IPS-NIHi11 (cell line): ENCODE data around the gene RHEX.
A peak's percentile ranks its signal among the peaks of the same experiment; 100 is the strongest.
"Not testable (repeated sequence)": the region's sequence is repeated elsewhere in the genome, so short reads cannot be mapped to it uniquely, and the experiment has no call there.

ENCODE experiments used
- DNase-seq: peaks from one replicate; pipeline ENCODE4 v3.0.0; 2012; ENCODE audit warnings: mixed read lengths, low spot score

Gene RHEX, protein sequence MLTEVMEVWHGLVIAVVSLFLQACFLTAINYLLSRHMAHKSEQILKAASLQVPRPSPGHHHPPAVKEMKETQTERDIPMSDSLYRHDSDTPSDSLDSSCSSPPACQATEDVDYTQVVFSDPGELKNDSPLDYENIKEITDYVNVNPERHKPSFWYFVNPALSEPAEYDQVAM

DNA sequence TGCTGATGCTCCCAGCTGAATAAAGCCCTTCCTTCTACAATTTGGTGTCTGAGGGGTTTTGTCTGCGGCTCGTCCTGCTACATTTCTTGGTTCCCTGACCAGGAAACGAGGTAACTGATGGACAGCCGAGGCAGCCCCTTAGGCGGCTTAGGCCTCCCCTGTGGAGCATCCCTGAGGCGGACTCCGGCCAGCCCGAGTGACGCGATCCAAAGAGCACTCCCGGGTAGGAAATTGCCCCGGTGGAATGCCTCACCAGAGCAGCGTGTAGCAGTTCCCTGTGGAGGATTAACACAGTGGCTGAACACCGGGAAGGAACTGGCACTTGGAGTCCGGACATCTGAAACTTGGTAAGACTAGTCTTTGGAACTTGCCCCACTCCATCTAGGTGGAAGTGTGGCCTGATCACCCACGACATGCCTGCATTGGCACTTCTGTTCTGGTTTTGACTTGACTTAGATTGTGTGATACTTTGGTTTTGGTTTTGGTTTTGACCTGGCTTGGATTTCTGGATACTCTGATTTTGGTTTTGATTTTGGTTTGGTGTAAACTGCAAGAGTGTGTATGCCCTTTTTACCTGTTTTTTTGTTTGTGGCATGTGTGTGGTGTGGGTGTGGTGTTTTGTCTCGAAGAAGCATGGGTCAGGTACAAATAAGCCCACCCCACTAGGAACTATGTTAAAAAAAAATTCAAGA, at the start of gene RHEX:
RHEX (plus strand) TSS at position 255 of the 692 bp plus-strand sequence. CDS start 44,656 bp downstream, outside the sequence.
- not testable (repeated sequence) for DNase-seq

DNA sequence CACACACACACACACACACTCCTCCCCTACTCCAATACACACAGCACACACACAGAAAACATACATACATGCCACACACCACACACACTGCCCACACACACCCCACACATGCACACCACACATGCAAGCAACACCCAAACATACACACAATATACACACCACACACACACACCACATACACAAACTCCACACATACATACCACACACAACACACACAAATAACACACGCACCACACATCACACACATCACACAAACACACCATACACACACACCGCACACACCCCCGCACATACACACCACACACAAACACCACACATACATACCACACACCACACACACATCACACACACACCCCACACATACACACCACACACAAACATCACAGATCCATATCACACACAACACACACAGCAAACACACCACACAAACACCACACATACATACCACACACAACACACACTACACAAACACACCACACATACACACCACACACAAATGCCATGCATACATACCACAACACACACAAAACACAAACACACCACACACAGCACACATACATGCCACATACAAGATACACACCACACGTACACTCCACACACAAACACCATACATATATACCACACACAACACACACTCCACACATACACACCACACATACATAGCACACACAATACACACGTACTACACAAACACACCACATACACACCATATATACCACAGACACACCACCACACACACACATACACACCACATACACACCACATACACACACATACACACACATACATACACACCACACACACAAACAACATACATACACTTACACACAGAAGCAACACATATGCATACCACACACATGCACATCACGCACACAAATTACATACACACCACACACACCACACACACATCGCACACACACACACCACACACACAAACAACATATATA, 48.8 kb upstream of the RHEX start:
- DNase-seq, result no peak

DNA sequence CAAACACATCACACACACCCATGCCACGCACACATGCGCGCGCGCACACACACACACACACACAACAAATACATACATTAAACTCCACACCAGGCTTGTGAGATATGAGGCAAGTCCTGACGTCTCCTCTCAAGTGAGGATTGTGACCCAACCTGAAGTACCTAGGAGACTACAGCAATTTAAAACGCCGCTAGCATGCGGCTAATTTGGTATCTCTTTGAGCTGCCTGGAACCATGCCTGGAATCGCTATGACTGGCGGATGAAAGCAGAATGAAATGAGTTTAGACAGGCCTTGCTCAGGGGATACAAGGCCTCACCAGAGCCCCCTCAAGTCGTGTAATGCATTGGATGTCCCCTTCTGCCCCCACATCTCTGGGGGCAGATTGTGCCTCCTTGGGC, 48.1 kb upstream of the RHEX start:
- no peak for DNase-seq

DNA sequence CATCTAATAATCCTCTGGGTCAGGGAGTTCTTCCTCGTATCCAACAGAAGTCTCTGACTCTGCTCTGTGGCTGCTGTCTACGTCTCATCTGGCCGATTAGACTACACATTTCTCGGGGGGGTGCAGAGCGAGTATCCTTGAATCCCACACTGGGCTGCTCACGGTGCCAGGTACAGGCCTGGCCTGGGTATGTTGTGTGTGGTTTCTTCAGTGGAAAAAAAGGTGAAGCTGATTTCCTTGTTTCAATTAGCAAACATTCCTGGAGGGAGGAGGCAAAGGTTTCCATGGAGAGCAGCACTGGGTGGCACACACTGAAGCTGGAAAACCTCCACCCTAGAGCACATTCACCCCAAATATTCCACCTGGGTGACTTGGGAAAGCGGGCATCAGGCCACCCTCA, 47.7 kb upstream of the RHEX start:
- no peak for DNase-seq

DNA sequence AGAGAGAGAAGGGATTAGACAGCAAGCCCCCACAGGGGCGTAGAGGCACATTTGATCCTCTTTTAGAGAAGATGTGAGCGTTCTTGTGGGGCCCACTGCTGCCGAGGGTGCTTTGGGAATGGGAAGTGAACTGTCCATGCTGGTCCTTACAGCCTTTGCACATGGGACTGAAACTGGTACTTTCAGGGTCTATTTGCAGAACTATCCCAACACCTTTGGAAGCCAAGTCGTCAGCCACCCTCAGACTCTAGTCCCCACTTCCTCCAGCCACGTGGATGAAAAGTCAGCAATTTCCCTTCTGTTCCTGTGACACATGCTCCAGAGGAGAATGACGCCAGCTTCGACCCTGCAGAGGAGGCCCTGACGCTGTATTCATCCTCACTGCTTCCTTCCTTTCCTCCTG, 47.2 kb upstream of the RHEX start:
- no peak for DNase-seq

DNA sequence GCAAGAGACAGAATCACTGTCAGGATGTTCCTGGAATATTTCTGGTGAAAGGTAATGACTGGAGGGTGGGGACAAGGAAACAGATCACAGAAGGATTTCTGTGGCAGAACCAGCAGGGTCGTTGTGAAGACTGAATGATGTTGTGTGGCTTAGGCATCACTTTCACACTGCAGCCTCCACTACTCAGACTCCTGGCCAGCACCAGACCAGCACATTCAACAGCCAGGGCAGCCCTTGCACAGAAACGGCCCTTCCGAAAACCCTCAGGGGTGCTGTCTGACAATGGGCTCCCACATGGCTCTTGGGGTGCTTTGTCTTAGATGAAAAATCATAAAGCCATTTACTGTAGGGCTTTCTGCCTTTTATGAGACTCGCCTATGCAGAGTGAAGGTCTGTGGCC, 46.0 kb upstream of the RHEX start:
- no peak for DNase-seq

DNA sequence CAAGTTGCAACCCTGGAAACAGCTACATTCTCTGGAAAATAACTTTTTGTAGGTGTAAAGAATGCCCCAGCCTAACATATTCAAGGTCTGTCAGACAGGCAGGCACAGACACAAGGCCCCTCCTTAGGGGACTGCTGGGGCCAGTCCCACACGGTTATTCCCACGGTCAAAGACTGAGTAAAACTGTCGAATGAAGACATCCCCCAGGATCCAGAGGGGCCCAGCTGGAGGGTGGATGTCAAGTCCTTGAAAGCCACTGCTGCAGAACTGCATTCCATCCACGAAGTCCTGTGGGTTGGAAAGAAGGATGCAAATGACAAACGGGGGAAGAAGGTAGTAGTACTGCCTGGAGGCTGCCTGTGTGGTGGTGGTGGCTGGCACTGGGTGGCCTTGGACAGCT, 42.9 kb upstream of the RHEX start:
- DNase-seq, result no peak

DNA sequence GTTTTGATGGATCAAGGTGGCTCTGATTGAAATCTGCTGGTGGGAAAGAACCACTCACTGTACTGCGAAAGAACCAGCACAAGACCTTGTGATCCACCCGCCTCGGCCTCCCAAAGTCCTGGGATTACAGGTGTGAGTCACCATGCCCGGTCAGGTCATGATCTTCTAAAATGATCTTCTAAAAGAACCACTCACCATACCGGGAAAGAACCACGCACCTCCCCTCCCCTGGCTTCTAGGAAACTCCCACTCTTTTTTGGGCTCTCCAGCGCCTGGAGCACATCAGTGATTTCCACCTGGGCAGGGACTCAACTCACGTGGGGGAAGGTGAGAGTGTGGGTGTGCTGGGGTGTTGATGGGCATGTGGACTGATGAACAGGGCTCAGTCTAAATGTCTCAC, 41.9 kb upstream of the RHEX start:
- DNase-seq, result no peak

DNA sequence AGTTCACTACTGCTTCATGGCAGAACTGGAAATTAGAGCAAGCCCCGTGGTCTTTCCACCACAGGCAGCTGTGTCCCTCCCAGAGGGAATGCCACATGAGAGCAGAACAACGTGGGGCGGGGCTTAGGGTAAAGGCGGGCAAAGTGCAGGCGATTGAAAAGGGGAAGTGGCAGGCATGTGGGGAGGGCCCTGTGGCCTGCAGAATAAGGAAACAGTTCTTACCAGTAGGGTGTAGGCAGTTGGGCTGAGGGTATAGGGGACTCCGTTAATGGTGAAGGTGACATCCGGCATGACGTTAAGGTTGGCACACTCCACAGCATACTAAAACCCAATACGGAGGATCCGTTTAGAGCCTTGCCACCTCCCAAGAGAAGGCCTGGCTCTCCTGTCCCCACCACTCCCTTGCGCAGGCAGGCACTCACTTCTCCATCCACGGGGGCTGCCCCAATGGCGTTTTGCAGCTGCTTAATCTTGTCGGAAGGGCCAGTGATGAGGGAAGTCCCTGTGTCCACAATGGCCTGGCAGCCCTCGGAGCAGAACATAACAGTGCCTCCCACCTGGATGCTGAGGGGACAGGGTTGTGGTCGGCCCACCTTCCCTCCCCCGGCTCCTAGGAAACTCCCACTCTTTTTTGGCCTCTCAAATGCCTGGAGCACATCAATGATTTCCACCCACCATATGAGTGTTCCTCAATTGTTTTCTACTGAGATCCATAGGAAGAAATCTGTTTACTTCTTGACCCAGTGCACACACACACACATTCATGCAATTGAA, 40.7 kb upstream of the RHEX start:
- DNase-seq, result peak; percentile 61

DNA sequence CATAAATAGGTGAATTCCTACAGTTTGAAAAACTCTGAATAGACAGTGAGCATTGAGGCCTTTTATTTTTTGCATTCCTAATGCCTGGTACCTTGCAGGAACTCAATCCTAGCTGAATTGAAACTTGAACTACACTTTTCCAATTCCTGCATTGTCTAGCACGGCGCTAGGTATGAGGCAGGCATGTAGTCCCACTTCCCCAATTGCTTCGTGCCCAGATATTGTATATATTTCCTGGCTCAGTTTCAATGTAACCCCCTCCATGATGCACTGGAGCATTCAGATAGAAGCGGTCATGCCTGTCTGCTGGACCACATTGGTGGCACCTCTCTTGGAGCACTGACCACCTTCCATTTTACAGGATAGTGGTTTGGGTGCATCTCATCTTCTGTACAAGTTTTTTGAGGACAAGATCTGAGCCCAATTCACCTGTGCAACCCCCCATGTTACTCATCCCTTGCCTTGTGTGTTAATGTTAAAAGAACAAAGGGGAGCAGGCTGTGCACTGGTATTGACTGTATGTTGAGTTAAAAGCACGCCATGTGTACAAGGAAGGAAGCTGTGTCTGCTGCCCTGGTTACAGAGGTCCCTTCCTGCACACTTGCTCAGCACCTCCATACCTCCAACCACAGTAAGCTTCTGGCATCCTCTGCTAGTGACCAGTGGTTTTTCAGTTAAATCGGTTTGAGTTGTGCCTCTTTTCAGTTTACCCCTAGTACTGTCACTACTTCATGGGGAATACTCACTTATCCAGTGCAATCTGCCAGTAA, 39.8 kb upstream of the RHEX start:
- DNase-seq, result no peak

DNA sequence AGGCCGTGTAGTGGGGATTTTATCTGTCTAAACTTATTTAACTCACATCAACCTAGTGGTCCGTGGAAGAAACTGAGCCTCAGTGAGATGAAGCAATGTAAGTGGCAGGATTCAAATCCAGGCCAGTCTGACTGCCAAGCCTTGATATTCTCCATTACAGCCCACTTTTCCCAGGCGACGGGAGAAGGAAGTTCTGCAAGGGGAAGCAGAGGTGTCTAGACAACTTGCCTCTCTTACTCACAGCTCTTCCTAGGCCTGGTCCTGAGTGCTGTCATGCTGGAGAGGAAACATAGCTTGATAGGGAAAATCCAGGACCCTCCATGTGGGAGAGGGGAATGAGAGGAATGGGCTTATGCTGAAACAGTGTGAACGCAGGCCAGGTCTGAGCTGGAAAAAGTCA, 38.4 kb upstream of the RHEX start:
- no peak for DNase-seq

DNA sequence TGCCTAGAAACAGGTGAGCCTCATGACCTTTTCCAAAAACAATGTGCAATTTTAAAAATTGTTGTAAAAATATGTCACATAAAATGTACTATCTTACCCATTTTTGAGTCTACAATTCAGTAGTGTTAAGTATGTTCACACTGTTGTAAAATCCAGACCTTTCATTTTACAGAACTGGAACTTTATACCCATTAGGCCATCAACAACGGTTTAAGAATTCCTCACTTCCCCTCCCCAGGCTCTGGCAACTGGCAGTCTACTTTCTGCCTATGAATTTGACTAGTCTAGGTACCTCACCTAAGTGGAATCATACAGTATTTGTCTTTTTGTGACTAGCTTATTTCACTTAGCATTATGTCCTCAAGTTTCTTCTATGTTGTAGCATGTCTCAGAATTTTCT, 37.9 kb upstream of the RHEX start:
- no peak for DNase-seq

DNA sequence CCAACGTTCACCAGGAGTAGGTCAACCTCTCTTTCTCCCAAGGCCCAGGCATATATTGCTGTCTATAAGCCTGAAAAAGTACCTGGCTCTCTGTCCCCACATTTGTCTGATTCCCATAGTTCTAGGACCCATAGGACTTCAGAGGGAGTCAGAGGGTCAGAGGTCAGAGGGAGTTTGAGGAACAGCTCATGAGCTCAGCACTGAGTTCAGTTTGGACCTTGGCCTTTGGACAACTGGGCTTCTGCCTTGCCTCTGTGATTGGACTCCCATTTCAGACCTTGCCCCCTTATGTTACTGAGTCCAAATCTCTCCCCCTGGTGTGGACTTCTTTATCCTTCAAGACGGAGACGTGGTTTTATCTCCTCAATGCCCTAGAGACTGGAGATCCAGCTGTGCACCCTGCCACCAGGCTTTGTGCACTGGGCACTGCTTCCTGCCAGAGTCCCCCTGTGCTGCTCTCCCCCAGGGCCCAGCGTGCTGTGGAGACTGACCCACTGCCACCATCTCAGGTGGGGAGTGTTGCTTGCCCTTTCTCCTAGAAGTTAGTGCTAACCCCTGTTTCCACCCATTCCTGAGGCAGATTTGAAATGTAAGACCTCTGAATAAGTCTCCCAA, 32.5 kb upstream of the RHEX start:
- DNase-seq, result no peak

DNA sequence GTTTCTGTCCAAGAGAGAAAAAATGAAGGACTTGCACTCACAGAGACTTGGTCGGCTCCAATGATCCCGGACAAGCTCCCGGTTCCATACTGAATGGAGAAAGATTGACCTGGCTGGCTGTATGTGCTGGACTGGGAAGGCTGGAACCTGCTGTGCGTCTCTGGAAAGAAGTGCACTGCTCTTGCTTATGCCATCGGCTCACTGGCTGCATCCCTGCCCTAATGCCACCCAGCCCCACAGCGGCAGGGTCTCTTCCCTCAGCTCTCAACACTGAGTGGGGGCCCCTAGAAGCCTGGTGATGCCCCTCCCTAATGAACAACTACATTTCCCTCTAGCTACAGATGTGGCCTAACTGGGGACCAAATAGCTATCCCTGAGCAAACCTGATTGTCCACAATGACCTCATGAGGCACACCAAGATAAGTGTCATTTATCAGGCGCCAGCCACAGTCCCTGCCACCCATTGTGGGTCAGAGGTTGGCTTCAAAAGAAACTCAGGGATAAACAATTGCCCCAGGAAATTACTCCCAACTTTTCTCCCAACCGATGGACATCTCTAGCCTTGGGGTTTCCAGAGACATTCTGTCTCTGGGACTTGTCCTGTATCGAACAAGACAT, 31.9 kb upstream of the RHEX start:
- no peak for DNase-seq

DNA sequence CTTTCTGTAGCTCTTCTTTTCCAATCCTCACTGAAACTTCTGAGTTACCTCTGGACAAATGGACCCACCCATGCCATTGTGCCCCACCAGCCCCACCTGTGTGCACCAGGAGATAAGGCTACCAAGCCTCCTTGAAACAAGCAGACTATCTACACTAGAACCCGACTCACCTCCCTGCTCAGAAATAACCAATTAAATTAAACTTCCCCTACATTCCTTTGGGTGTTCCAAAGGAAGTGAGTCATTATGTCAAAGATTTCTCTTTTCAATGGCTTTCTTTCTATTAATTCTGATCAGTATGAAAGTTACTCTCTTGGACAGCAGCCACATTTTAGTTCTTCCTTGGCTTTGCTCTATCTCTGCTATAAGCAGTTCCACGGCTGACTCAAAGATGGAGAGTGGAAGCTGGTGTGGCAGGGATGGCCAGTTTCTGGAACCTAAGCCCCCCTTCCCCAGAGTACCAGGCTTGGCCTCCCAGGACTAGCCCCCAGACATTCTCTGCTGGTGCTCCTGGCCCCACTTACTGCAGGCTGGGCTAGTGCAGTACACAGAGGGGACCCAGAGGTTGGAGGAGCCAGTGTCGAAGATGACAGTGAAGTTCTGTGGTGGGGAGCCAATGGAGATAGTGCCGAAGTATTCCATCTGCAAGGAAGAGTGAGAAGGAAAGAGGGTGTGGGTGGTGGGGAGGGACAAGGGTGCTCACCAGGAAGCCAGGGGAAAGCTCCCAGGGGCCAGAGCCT, 31.2 kb upstream of the RHEX start:
- DNase-seq, result no peak

DNA sequence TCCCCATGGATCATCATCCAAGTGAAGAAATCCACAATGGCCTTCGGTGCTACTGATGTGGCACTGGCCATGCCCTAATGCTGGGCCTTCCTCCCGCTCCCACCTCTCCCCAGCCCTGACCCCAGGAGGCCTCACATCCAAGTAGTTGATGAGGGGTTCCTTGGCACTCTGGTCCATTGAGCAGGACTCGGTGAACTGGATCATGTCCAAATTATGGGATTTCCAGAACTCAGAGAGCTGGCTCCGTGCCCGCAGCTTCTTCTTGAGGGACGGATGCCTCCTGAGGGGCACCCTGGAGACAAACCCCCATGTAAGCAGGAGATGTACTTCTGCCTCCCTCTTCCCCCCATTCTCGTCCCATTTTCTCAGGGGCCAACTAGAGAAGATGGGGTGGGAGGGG, 30.2 kb upstream of the RHEX start:
- DNase-seq, result no peak

DNA sequence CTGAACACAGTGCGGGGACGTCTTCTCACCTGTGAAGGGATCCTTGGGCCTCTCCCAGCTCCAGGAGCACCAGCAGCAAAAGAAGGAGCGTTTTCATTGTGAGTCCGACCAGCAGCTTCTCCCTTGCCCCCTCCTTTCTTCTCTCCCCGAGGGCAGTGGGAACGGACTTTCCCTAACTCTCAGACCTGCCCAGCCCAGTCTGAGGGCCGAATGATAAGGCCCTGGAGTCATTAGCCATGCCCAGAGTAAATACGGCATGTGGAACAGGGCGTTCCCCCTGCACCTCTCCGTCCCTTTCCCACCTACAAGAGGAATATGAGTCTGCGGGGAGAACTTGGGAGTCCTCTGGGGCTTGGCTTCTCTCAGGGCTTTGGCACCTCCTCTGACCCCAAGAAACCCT, 29.3 kb upstream of the RHEX start, which contains the start of gene CTSE:
CTSE (minus strand) TSS at position 201 of the 400 bp plus-strand sequence; CDS start at position 97, 104 bp downstream.
- no peak for DNase-seq

DNA sequence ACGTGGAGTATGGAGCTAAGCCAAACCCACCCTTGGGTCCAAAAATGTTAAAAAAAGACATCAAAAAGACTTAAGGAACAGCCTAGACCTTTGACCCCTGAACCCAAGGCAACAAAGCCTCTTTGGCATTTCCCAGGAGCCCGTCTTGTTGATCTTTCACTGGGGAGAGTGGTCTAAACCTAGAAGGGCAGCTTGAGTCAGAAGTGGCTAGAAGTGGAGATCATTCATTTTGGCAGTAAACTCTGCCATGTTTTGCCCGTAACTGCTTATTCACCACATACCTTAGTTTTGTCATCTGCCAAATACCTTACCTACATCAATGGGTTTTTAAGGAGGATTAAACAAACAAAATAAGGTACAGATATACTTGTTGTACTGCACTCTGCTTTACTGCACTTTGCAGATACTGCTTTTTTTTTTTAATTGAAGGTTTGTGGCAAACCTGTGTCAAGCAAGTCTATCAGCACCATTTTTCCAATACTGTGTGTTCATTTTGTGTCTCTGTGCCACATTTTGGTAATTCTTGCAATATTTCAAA, 27.6 kb upstream of the RHEX start:
- DNase-seq, result no peak

DNA sequence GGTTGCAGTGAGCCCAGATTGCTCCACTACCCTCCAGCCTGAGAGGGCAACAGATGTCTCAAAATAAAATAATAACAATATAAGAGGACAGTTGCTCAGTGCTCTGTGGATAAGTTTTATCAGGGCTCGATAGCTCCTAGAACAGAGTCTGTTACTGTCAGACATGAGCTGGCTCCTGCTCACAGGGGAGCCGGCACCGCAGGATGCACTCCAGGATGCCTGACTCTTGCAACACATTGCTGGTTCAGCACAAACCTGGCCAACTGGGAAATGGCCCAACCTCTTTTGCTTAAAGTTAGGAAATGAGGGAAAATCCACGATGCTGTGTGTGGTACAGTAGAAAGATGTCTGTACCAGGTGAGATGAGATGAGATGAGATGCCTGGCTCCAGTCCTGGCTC, 23.5 kb upstream of the RHEX start:
- DNase-seq, result no peak
